Lower leg skin (tissue), 4 donors: ENCODE data around the gene PI16. TPM values are rescaled to one million over a fixed set of nuclear protein-coding genes. Genes with fewer than 3 reads are reported as not detected.

ENCODE experiments used
- DNase-seq, 2 donors: peaks; one replicate each; pipeline ENCODE4 v3.0.0-alpha.2; 2019; ENCODE audit warnings: low spot score in 2 of 2
- H3K4me3 ChIP-seq: fragments of 200-600 bp; sonication (generic); 2 replicates; pipeline ENCODE4 v1.5.1; 2017; ENCODE audit warnings: mild to moderate bottlenecking, low read depth; ENCODE audit not compliant: poor library complexity, severe bottlenecking
- CTCF ChIP-seq, 3 donors: fragments of 450-650 bp; IDR thresholded peaks; one replicate each; pipeline ENCODE4 v1.5.1; 2016; ENCODE audit warnings: antibody characterized with exemption in 3 of 3, mild to moderate bottlenecking in 3 of 3, moderate library complexity in 2 of 3
- POLR2A ChIP-seq, 2 donors: fragments of 450-650 bp; IDR thresholded peaks; one replicate each; pipeline ENCODE4 v1.6.1; 2016 to 2017; ENCODE audit warnings: antibody characterized with exemption in 2 of 2, mild to moderate bottlenecking in 1 of 2, moderate library complexity in 1 of 2
- WGBS, 2 donors: methylation state at CpG; one replicate each; pipeline ENCODE4 v1.1.5; 2018; 5-methylcytosine and 5-hydroxymethylcytosine counted together
- intact Hi-C: fragments of 100-400 bp; cut with DNase I; formaldehyde crosslinking; loops from one replicate; pipeline ENCODE4 v1.15.0; 2023; ENCODE audit warnings: low total_unique reads
- total RNA-seq, 4 donors: library from RNA; depleted of rRNA; stranded (reverse); fragments of >200 nt; gene quantifications; one replicate each; pipeline ENCODE4 v1.1.0, GENCODE V29; 2016

The PI16 gene
- total RNA-seq, 4 donors from 2014 or later, result 2.1 to 18.5 (median 2.7) TPM

GRCh38 chr6:37006793-37007339 is 52.3 kb downstream of the PI16 start:
- 57 to 65% methylated on average over 5 of the region's 5 CpGs for WGBS, 2 donors
- H3K4me3 ChIP-seq, result no peak overlapping the region
- intact Hi-C loops, result no loop called here
- no peak for DNase-seq
- TF ChIP-seq CTCF (IDR thresholded peaks at IDR 0.05) (no peak), POLR2A (IDR thresholded peaks at IDR 0.05) (no peak)

GRCh38 chr6:37007340-37008043 is 53.0 kb downstream of the PI16 start:
- WGBS, 2 donors, result 67 to 70% methylated on average over 9 to 12 of the region's 12 CpGs
- DNase-seq, result no peak
- no peak overlapping the region for H3K4me3 ChIP-seq
- TF ChIP-seq POLR2A (IDR thresholded peaks at IDR 0.05), result no peak
- no peak for TF ChIP-seq CTCF (IDR thresholded peaks at IDR 0.05)
- intact Hi-C loops, result no loop called here

GRCh38 chr6:37008484-37009465 is 54.2 kb downstream of the PI16 start:
- no peak for DNase-seq
- no peak overlapping the region for H3K4me3 ChIP-seq
- WGBS, 2 donors, result 84 to 88% methylated on average over 13 to 15 of the region's 15 CpGs
- TF ChIP-seq POLR2A (IDR thresholded peaks at IDR 0.05) (no peak), CTCF (IDR thresholded peaks at IDR 0.05) (no peak)
- intact Hi-C loops, result no loop called here

- WGBS, 2 donors, result 89% methylated on average over 10 of the region's 10 CpGs
- intact Hi-C loops, result no loop called here
- no peak for DNase-seq
- TF ChIP-seq POLR2A (IDR thresholded peaks at IDR 0.05) (no peak), CTCF (IDR thresholded peaks at IDR 0.05) (no peak)
- no peak overlapping the region for H3K4me3 ChIP-seq
Observed at GRCh38 chr6:37010402-37010892, 55.9 kb downstream of the PI16 start.

- intact Hi-C loops, result no loop called here
- 86 to 87% methylated on average over 11 of the region's 11 CpGs for WGBS, 2 donors
- no peak for DNase-seq
- TF ChIP-seq POLR2A (IDR thresholded peaks at IDR 0.05) (no peak), CTCF (IDR thresholded peaks at IDR 0.05) (no peak)
- H3K4me3 ChIP-seq, result no peak overlapping the region
Observed at GRCh38 chr6:37011656-37012378, 57.3 kb downstream of the PI16 start.
